COLO829 (cell line): Measurements from ENCODE around the gene STRIP2.
"Not testable (repeated sequence)": the region's sequence is repeated elsewhere in the genome, so short reads cannot be mapped to it uniquely, and the experiment has no call there.

Experiments used
- DNase-seq: peaks from one replicate; pipeline ENCODE4 v3.0.0; 2012; ENCODE audit warnings: low spot score

STRIP2 gene, protein sequence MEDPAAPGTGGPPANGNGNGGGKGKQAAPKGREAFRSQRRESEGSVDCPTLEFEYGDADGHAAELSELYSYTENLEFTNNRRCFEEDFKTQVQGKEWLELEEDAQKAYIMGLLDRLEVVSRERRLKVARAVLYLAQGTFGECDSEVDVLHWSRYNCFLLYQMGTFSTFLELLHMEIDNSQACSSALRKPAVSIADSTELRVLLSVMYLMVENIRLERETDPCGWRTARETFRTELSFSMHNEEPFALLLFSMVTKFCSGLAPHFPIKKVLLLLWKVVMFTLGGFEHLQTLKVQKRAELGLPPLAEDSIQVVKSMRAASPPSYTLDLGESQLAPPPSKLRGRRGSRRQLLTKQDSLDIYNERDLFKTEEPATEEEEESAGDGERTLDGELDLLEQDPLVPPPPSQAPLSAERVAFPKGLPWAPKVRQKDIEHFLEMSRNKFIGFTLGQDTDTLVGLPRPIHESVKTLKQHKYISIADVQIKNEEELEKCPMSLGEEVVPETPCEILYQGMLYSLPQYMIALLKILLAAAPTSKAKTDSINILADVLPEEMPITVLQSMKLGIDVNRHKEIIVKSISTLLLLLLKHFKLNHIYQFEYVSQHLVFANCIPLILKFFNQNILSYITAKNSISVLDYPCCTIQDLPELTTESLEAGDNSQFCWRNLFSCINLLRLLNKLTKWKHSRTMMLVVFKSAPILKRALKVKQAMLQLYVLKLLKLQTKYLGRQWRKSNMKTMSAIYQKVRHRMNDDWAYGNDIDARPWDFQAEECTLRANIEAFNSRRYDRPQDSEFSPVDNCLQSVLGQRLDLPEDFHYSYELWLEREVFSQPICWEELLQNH

DNA sequence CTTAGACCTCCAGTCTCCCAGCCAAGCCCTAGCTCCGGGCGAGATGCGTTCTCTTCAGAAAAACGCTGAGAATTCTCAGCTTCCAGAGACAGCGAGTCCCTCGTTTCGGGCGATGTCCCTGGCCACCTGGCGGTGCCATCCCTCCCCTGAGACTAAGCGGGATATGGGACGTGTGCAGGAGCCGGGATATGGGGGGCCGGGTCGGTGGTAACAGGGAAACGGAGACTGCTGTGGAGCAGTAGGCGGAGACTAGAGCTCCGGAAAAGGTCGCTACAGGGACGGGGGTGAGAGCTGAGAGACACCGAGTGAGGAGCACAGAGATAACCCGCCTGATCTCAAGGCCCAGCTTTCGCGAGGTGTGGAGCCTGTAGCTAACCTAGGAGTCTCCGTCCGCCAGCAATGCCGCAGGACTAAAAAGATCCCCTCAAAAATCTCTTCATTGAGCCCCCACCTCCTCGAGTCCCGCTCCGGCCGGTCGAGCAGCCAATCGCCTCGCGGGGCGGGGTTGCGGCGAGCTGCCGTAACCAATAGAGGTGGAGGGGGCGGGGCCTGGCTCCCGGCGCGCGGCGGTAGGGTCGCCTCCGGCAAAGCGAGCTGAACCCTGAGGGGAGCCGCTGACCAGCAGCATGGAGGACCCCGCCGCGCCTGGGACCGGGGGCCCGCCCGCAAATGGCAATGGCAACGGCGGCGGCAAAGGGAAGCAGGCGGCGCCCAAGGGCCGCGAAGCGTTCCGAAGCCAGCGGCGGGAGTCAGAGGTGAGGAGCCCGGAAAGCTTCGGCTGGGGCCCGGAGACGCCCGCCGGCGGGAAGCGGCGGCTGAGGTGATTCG, at the start of gene STRIP2:
STRIP2 (plus strand) TSS at position 586 of the 828 bp plus-strand sequence; CDS start at position 627, 41 bp downstream.
- peak; percentile 88 for DNase-seq

DNA sequence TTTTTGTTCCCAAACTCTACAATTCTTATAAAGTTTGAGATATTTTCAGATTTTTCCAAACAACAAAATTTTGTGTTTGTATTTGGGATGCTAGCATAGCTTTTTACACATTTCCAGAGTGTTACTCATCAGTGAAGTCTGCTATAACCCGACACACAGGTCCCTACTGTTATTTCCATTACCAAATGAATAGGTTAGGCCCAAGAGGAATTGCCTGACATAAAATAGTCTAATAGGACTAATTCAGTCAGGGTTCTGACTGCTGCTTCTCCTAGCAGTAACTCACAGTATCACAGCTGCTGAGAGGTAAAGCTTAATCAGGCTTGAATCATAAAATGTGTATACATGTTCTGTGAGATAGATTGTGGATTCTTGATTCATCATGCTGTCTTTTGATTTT, 49.1 kb upstream of the STRIP2 start:
- no peak for DNase-seq

DNA sequence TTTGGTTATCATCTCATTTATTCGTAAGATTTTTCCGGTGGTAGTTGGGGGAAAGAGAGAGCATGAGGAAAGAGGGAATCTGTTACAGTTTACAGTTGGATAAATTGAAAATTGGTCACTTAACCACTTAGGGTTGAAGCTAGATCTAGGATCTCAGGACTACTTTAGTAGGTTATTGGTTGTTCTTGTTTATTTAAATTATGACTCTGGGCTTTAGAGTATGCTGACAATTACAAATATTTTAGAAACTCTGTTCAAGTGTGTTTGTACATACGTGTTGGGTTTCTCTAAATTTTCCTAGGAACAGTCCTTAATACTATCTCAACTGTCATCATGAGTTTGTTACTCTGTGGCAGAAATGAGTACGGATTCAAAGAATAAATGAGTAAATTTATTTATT, 48.6 kb upstream of the STRIP2 start:
- no peak for DNase-seq

DNA sequence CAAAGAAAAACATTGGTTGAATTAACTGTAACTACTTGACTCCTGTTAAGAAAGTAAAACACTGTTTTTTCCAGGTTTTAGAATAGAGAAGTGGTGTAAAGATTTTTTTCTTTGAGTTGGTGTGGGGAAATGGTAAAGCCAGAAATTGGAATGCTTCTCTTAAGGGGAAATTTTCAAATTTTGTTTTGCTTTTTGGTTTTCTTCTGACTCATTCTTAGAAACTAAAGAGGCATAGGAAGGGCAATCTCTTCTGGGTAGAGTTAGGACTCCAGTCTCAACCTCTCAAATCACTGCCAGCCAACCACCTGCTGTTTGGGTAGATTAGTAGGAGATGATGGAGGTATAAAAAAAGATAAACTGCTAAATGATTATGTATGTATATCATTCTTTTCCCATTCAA, 47.7 kb upstream of the STRIP2 start:
- DNase-seq, result no peak

DNA sequence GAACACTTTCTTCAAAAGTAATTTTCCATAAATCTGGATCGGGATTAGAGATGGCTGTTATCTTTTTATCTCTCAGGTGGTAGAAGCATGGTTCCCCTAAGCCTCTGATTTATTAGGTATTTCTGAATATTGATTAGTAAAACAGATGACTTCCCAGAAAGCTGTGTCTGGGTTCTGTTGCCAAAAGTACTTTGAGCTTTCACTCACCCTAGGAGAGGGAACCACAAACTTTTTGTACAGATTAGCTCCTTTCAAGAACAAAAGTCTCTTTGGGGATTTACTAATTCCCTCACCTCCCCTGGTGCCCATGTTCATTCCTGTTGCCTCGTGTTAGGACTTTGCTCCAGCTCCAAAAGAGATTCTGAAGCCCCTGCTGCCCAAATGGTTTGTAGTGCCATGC, 46.7 kb upstream of the STRIP2 start:
- DNase-seq, result no peak

DNA sequence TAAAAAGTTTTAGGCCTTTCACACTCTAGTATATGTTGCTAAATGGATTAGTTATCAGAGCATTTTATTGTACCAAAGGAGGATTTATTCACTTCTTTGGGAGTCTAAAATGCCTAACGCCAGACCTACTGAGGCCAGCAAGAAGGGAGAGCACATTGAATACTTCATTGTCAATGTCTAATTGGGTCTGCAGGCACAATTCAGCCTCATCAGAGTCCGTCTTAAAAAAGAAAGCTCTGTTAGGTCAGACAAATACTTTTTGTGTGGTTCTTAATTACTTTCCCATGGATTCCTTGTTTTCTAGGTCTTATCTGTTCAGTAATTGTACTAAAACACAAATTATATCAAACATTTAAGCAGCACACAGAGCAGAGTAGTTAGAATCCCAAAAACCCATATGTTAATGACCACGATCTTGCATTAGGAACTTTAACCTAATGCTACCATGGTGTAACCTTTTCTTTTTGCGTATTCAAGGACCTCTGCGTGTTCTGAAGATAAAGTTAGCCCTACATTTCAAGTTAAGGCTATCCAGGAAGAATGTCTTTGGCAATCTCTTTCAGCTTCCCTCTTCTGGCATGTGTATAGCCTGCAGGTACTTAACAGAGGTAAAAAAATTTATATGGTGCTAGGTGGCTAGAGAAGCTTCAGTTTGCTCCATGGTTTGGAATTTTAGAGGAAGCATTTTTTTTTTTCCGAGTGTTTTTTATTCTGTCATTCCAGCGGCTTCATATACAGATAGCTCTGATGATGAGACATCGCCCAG, 45.7 kb upstream of the STRIP2 start:
- DNase-seq, result peak; percentile 73

DNA sequence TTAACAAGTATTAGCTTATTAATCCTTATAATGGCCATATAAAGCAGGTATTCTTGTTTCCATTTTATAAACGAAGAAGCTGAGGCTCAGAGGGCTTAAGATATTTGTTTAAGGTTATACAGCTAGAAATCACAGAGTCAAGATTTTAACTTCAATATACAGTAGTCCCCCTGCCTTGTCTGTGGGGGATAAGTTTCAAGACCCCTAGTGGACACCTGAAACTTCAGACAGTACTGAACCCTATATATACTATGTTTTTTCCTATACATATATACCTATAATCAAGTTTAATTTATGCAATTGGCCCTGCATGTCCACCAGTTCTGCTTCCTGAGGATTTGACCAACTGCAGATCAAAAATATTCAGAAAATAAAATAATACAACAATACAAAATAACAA, 44.4 kb upstream of the STRIP2 start:
- no peak for DNase-seq

DNA sequence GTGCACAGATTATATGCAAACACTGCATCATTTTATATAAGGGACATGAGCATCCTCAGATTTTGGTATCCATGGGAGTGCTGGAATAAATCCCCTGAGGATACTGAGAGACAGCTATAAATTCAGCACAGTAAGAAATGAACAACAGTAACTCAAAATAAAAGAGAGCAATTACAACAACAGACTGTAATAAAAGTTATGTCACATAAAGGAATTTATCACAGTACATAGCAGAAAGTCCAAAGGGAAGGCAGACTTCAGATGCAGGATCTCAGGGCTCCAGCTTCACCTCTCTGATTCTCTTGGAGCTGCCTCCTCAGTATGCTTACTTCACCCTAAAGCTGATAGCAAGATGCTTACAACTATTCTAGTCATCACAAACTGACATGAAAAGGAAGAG, 43.9 kb upstream of the STRIP2 start:
- DNase-seq, result no peak

DNA sequence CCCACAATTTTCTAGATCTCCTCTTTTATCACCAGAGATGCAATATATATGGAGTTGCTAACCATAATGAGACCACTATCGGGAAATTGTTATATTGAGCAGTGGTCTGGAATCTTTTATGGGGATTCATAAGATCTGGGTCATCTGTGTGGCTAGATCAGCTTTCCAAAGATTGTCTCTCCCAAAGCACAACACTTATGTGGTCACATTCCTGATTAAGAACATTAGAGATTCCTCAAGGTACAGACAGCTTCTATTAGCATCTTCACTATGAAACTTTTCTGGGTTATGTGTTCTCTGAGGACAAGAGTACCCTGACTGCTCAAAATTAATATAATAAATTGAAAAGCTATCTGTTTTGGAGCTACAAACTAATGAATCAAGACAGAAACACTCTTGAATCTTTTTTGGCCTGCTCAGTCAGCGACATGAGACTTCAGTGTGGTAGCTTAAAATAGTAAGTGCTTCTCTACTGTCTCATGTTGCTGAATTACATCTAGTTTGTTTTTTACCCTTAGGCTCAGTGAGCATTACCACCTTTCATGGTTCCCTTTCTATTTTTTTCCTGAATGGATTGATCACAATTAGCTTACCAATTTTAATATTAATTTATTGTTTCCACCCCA, 42.6 kb upstream of the STRIP2 start:
- no peak for DNase-seq

DNA sequence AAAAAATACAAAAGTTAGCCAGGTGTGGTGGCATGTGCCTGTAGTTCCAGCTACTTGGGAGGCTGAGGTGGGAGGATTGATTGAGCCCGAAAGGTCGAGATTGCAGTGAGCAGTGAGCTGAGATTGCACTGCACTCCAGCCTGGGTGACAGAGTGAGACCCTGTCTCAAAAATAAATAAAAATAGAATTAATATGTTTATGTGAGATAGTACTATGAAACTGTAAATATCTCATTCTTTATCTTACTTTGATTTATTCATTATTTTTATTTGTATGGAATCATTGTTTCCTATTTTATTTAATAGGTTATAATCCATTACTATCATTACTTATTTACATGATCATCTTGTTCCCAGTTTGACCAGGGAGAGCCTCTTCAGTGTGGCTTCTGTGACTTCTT, 41.0 kb upstream of the STRIP2 start:
- DNase-seq, result no peak

DNA sequence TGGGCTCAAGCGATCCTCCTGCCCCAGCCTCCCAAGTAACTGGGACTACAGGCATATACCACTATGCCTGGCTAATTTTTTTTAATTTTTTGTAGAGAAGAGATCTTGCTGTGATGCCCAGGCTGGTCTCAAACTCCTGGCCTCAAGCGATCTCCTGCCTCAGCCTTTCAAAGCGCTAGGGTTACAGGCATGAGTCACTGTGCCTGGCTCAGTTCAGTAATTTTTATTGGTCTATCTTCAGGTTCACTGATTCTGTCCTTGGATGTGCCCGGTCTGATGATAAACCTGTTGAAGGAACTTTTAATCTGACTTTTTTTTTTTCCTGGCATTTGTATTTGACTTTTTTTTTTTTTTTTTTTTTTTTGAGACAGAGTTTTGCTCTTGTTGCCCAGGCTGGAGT, 40.1 kb upstream of the STRIP2 start:
- no peak for DNase-seq

DNA sequence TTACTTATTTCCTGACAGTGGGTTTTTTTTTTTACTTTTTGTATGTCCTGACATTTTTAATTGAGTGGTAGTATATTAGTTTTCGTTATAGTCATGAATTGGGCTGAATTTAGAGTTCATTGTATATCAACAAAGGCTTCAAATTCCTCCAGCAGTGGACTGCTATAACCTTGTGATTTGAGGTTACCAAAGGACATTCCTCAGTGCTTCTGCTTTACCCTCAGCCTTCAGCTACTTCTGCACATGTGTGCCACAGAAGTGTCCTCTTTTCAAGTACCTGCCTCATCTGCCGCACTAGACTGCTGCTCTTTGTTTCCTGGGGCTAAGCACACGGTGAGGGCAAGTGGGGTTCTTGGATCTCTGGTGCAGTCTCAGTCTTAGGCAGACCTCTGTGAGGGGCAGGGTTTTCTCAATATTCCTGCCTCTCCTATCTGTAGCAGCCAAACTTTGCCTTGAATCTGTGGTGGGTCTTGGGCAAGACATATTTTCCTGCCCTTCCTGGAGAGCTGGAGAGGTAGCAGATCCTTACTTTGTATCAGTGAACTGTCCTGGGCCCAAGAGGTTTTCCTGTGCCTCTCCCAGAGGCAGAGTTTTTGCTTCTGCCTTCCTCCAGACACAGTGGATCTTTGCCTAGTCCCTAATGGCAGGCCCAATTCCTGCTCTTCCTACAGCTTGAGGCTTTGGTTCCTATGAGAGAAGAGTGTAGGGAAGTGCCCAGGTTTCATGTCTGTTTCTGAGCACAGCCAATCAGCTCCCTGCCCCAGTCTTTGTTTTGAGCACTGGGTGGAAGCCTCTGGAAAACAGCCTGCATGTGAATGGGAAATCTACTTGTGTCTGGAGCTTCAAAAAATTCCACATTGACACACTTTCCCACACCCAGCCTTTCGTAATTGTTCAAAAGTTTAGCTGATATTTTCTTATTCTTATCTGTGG, 39.0 kb upstream of the STRIP2 start:
- DNase-seq, result no peak

DNA sequence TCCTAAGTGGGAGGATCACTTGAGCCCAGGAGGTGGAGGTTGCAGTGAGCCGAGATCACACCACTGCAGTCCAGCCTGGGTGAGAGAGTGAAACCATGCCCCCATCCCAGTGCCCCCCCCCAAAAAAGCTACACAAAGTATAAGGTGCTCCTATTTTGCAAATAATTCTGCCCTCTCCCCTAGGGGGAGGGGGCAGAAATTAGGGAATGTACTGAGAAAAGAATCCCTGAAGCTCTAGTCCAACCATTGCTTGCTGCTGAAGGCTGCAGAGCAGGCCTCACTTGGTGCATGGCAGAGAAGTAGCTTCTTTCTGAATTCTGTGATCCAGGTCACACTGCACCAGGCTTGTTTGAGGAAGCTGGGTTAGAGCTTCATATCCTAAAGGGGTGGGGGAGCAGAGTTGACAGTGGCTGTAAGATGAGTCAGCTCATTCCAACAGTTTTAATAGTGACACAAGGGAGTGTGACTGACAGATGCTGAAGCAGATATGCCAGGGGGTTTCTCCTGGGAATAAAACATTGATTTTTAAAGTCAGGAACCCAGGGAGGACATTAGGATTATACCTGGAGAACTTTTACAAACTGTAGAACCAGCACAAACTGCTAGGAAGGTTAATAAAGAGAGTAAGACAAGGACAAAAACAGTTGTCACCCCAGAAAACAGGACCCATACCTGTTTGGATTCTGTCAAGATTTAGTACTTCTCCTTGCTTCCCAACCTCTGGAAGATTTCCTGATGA, 32.8 kb upstream of the STRIP2 start:
- DNase-seq, result peak; percentile 59

DNA sequence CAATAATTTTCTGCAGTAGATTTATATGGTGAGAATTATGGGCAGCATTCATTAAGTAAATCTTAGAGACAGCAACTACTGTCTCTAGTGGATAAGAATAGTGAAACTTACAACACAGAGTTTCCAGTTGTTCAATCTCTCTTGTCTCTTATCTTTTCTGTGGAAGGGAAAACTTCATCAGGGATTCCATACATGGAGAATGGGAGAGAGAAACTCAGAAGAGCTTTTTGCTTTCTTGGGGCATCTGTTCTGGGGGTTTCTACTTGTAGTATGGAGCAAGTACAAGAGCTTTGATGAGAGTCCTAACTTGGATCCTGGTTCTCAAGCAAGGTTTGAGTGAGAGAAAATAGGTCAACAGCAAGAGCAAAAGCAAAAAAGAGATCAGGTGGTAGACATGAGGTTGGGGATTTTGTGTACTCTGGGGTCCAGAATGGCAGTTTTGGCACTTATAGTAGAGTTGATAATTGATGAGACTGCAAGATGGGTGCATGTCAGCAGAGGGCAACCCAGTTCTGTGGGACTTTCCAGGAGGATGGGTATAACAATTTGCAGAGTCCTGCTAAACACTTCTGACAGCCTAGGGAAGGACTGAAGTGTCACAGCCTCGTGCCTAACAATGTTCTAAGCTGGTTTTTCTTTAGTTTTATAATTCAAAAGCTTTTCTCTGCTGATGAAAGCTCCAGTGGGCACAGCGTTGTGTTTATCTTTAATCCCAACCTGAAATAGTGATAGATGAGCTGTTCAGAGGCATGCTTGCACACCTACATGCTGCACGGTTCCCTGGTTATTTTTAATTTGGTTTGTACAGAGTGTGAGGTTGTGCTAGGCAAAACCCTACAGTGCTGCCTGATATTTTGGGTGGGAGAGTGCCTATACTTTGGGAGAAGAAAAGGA, 32.0 kb upstream of the STRIP2 start:
- peak; percentile 34 for DNase-seq

DNA sequence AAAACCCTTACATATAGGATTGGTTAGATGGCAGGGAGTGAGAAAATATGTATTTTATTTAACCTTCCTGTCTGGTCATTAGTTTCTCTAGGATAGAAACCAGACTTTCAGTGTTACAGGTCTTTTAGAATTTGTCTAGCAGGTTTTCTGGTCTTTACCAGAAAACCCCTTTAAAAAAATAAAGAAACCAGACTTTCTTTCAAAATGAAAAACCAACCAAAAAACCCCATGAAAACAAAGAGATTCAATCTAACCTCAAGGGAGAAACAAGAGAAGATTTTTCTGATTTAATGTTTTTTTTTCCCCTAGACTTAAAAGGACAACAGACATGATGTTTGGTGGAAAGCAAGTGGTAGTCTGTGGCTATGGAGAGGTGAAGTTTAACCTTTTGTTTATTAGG, 28.7 kb upstream of the STRIP2 start:
- no peak for DNase-seq

DNA sequence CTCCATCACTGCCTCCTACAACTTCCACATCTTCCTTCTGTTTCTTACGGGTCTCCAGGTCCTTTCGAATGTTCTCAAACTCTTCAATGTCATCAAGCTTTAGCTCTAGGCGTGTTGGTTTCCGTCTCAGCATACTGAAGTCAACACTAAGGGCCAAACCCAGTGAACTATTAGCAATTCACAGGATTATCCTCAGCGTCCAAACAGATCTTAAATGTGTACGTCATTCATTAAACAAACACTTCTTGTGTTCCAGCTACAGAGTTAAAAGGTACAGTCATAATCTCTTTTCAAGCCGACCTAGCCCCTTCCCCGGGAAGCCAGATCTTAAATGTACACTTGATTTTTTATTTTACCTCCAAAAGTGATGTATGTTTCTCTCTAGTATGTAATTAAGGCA, 24.0 kb upstream of the STRIP2 start:
- DNase-seq, result not testable (repeated sequence)

DNA sequence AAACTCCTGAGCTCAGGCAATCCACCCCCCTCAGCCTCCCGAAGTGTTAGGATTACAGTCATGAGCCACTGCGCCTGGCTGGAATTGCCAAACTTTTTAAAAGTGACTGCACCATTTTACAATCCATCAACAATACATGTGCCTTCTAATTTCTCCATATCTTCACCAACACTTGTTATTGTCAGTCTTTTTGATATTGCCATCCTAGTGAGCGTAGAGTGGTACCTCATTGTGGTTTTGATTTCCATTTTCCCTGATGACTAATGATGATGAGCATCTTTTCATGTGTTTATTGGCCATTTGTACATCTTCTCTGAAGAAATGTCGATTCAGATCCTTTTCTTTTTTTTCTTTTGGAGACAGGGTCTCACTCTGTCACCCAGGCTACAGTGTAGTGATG, 21.7 kb upstream of the STRIP2 start:
- DNase-seq, result no peak

DNA sequence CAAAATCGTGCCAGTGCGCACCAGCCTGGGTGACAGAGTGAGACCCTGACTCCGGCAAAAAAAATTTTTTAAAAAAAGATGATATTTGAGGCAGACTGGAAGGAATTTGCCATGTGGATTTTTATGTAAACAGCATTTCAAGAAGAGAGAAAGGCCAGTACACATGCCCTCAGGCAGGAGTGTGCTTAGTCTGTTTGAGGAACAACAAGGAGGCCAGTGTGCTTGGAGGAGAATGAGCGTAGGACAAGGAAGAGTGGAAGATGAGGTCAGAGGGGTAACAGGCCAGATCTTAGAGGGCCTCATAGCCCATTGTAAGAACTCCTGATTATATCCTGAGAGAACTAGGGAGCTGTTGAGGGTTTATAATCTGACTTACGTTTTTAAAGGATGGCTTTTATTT, 17.2 kb upstream of the STRIP2 start:
- peak; percentile 88 for DNase-seq
